GM19238 (cell line): ENCODE measurements around the gene ANKRD55.
"Not testable (repeated sequence)": the region's sequence is repeated elsewhere in the genome, so short reads cannot be mapped to it uniquely, and the experiment has no call there.

Experiments used
- DNase-seq: peaks from one replicate; pipeline ENCODE4 v3.0.0; 2011; ENCODE audit warnings: low spot score; ENCODE audit not compliant: insufficient read length

Gene ANKRD55

DNA sequence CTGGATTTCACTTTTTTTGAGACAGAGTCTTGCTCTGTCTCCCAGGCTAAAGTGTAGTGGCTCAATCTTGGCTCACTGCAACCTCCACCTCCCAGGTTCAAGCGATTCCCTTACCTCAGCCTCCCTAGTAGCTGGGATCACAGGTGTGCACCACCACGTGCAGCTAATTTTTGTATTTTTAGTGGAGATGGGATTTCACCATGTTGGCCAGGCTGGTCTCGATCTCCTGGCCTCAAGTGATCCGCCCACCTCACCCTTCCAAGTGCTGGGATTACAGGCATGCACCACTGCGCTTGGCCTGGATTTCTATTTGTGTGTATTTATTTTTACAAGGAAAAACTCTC is 154.0 kb downstream of the ANKRD55 start:
- not testable (repeated sequence) for DNase-seq

DNA sequence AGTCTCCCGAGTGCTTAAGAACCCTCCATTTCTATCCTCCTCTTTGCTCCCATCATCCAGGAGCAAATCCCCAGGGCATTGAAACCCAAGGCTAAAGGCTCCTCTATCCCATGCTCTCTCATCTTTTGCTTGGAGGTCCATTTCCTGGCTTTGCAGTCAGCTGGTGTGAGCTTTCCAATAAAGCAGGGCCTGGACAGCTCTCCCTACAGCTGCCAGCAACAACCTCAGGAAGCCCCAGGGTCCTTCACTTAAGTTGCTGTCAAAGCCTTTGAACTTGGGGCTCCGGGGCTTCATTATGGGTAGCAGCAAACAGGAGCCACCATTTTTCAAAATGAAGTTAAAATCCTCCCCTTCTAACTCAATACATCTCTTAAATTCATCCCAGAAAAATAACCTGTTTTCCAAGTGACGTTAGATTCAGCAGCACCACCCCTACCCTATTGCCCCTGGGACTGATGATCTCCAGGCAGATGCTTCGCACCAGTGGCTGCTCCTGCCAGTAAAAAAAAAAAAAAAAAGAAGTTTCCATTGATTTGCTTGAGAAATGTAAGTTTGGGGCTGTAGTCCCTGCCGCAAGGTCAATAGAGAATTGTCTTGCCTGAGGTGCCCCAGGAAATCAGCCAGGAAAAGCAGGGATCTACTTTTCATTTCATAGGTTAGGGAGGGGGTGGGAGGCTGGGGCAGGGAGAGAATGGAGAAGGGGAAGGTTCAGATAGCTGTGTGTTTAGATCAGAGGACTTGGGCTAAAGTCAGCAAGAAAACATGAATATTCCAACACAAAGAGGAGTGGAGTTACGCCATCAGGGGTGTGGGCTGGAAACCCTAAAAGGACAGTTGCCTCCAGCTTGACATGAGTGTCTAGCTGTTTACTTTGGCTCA is 154.6 kb downstream of the ANKRD55 start:
- no peak for DNase-seq

DNA sequence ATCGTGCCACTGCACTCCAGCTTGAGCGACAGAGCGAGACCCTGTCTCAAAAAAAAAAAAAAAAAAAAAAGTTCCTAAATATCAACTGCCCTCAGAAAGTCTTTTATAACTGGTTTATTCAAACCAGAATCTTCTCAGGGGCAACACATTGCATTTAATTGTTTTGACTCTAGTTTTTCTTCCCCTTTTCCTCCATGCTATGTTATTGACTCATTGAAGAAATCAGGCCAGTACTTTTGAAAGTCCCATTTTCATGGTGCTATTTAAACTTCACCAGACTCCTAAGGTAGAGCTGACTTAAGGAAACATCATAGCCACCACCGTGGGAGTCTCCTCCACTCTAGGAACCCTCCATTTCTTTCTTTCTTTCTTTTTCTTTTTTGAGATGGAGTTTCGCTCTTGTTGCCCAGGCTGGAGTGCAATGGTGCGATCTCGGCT is 155.3 kb downstream of the ANKRD55 start:
- no peak for DNase-seq

DNA sequence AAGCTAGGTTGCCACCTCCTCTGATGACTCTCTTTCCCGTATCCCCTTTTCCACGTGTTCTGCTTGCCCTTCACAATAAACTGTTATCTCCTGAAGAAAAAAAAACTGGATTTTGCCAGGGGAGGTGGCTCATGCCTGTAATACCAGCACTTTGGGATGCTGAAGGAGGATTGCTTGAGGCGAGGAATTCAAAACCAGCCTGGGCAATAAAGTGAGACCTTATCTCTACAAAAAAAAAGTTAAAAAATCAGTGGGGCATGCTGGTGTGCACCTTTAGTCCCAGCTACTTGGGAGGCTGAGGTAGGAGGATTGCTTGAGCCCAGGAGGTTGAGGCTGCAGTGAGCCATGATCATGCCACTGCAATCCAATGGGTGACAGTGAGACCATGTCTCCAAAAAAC is 156.6 kb downstream of the ANKRD55 start:
- no peak for DNase-seq

DNA sequence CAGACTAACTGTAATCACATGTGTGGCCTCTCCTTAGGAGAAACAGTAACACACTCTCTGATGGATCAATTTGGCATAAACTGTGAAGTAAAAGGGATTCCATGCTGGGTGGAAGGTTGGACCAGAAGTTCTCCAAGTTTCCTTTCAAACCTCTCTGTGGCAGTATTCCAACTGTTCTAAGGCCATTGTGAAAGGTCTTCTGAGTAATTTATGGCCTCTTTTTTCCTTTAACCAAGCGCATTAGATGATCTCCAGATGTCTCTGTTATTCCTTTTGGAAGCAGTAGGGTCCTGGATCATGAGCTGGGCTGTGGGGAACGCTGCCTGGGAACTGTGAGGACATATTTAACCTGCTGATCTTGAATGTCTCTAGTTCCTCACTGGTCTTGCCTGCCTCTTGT is 157.8 kb downstream of the ANKRD55 start:
- no peak for DNase-seq

DNA sequence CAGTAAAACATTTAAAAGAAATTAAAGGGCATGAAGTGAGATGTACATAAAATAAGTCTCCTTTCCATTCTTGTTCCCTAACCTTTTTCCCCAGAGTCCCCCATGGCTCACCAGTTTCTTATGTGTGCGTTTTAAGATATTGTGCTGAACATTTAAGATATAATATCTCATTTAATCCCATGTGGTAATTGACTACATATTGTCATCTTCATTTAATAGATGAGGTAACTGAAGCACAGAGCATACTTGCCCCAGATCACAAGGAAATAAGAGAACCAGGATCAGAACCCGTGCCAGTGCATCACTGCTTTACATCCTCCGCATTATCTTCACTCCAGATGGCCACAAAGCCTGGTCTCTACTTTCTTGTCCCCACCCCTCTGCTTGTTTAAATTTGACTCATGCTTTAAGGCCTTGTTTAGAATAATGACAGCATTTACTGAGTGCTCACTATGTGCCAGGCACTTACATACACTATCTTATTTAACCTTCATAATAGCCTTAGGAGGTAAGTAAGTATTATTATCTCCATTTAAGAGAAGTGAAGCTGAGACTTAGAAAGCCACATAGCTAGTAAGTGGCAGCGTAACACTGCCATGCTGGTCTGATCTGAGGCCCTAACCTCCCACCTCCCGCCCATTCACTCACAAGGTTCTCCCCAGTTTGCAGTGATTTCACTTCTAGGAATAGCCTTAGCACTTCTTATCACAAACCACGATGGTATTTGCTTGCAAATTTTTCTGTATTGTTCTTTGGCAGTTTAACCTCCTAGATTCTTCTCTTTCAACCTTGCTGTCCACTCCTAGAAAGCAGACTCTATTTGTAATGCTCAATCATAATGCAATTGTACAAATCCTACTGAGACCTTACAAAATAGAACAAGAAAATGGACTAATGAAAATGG is 160.0 kb downstream of the ANKRD55 start:
- DNase-seq = no peak

DNA sequence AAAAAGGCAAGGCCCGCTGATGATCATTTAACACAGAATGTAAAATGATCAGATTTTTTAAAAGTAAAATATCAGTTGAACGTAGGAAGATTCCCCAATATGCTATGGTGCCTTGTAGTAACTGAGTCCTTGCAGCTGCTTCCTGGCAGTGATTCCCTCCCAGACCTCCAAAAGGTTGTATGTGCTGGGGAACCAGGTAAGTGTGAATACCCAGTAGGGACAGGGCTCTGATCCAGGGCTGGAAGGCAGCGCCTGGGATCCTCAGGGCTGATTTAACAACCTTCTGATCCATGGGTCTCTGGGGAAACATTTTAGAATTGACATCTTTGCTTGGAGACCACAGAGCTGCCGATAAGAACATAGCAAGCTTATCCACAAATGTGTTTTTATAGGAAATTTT is 161.7 kb downstream of the ANKRD55 start:
- no peak for DNase-seq

DNA sequence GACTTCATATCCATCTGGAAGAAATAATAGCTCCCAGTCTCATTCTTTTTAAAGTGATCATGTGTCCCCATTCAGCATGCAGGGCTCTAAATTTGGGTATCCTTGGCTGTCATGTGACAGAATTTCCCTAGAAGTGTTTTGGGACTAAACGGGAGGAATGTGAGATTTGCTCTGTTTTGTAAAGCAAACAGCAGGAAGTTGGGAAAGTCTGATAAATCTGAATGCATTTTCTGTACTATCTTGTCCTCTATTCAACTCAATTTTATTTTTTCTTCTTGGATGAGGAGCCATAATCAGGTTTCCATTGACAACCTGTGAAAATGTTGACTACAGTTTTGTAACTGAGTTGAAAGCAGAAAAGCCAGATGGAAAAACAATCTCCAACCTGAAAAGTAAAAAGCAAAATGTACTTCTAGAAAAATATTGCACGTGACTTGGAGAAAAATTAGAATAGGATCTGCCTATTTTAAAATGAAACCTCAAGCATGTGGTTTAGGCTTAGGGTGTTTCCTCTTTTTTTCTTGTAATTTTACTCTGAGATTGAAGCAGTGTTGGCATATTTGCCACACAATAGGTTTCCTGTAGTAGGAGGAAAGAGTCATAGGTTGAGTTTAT is 162.2 kb downstream of the ANKRD55 start:
- no peak for DNase-seq

DNA sequence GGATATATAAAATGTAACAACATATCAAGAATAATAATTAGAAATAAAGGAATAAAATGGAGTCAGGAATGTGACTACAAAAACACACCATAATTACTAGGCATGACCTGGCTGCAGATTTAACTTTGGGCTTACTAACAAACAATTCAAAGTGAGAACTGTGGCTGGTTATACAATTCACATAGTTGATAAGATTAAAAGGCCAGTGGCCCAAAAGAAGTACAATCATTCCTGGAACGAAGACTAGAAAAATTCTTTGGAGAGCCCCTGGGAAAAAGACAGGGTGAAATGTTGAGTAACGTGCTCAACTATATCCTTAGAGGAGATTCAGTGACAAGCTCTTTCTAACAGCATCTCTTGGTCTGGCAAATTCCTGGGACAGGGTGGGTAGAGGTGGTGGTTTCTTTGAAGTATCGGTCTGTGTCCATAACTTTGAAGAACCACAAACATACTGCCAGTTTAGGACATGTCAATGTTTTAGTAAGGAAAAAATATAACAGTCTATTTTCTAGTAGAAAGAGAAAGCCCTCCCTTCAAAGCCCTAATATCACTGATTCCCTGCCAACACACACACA is 163.4 kb downstream of the ANKRD55 start:
- no peak for DNase-seq

DNA sequence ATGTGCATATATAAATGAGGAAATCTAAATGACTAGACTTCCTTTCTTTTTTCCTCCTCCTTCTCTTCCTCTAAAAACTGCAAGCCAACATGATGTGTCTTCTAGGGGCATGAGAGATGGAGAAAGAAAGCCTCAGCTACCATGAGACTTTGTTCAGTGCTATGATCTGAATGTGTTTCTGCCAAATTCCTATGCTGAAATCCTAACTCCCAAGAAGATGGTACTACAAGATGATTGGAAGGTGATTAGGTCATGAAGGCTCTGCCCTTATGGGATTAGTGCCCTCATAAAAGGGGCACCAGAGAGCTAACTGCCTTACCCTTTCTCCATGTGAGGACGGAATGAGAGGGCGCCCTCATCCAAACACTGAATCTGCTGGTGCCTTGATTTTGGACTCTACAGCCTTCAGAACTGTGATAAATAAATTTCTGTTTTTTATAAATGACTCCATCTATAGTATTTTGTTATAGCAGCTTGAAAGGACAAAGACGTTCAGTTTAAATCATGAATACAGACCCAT is 166.1 kb downstream of the ANKRD55 start:
- no peak for DNase-seq

DNA sequence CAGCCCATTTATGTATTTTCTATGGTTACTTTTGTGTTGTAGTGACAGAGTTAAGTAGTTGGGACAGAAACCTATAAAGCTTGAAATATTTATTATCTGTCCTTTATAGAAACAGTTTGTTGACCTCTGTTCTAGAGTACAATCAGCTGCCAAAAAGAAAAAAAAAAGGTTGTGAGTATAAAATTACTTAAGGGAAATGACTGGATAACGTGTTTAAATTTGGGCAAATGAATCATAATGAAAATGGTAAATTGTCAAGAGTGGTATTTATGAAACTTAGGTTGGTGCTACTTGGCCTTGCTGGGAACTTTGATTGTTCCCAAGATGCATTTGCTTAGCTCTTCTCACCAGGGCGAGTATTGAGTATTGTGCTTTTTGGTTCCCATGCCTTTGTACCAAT is 168.1 kb downstream of the ANKRD55 start:
- DNase-seq = no peak

DNA sequence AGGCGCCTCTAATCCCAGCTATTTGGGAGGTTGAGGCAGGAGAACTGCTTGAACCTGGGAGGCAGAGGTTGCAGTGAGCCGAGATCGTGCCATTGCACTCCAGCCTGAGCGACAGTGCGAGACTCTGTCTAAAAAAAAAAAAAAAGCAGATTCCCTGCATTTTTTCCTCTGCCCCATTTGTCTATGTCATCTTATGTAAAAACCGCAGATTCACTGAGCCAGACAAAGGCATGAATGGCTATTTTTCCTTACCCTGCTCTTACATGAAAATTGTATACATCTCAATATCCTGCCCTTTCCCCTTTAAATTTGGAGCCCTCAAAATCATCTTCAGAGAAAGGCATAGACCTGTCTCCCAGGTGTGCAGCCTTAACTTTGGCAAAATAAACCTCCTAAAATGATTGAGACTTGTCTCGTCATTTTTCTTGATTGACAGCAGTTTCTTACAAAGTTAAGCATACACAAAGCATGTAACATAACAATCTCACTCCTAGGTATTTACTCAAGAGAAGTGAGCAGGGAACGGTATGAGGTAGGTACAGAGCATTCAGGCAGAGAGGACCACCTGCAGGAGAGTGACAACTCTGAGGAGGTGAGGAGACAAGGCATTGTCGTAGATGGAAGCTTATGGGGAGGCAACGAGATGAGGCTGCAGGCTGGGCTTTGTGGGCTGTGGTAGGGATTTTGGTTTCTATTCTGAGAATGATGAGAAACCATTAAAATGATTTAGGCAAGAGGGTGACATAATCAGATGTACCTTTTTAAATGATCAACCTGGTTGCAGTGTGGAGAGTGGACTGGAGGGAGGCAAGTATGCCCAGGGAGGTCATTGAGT is 172.6 kb downstream of the ANKRD55 start:
- no peak for DNase-seq

DNA sequence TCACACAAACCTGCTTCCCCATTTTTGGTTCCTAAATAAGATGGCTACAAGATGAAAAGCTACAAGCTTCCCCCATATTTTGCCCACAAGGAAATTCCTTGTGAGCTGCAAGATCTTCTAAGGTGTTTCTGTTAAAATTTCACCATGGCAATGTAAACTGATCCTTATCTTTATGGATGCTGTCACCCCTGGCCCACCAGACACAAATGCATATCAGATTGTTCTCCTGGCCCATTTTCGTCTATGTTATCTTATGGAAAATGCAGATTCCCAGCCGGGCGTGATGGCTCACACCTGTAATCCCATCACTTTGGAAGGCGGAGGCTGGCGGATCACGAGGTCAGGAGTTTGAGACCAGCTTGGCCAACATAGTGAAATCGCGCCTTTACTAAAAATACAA is 173.3 kb downstream of the ANKRD55 start:
- DNase-seq = no peak

DNA sequence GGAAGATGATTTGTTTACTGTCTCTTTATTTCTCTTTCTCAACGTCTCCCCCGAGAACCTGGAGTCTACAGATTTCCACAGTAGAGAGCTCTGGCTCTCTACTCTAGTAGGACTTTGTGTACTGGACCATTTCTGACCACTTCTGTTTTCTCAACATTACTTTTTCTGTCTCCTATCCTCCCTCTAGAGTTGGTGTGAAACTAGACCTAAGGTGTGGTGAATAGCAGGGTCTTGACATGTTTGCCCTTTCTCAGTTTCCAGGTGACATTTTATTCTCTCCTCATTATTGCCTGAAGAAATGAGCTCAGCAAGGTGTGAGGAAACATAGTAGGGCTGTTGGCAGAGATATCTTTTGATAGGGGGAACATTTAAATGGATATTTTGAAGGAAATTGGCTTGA is 176.3 kb downstream of the ANKRD55 start:
- no peak for DNase-seq

DNA sequence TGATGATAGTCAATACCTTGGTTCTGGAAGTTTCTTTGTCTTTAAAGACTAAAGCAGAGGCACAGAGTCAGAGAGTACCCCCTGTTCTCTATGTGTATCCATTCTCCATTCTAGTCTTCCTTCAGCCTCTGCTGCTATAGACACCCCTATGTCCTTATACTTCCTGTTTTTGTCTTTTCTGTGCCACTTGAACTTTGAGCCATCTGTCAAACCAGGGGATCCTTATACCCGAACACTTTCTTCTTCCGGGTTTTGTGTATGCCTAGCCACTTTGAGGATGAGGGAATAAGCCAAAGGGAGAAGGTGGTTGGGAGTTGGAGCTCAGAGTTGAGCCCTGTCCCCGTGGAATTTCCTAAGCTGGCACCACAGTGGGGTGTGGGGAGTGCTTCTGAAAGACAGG is 177.3 kb downstream of the ANKRD55 start:
- no peak for DNase-seq

DNA sequence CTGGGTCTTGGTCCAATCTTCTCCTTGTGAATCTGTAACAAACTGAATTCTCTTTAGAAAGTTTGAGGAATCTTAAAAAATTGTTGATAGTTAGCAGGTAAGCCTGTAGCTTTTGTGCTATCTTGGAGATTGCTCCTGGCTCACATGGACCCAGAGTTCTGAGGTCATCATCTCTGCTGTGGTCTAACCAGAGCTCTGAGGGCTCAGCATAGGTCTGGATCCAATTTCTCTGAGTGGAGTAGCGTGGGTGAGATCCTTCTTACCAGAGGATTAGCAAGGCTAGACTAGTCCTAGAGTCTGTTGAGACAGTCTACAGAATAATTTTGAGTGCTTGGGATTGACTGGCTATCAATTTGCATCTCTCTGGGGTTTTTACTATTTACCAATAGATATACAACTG is 177.8 kb downstream of the ANKRD55 start:
- DNase-seq = no peak

DNA sequence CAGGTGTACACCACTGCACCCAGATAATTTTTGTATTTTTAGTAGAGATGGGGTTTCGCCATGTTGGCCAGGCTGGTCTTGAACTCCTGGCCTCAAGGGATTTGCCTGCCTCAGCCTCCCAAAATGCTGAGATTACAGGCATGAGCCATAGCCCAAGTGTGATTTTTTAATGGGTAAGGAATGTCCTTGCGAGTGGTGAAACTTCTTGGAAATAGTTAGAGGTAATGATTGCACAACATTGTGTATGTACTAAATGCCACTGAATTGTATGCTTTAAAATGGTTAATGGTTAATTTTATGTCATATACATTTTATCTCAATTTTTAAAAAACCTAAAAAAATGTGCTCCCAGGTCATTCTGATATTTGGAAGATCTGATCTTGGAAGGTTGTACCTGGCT is 178.5 kb downstream of the ANKRD55 start:
- DNase-seq = no peak

DNA sequence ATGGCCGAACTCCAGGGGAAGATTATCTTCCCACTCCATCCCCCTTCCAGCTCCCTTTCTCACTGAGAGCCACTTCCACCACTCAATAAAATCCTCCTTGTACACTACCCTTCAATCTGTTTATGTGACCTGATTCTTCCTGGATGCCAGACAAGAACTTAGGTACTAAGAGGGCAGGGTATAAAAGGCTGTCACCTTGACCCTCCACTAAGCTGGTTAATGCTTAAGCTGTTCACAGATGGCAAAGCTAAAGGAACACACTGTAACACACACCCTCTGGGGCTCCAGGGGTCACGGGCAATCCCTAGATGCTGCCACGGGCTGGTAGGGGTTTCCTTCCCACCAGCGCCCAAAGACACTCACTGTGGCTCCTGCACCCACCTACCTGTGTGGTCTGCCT is 179.8 kb downstream of the ANKRD55 start:
- DNase-seq = no peak

DNA sequence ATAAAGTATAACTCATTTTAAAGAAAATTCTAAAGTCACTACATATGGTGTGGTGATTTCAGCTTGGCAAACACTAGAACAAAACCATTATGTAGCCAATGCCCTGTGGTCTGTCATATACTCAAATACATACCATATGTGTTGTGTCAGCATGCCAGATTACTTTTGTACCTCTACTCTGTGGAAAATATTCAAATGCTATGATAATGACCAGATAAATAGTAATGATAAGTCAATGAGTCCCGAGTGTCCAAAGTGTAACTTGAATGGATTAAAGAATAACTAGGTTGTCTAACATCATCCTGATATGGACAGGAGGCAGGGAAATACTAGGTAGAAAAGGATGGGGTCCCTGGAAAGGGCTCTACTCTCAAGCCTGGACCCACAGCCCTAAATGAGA is 180.4 kb downstream of the ANKRD55 start:
- no peak for DNase-seq

DNA sequence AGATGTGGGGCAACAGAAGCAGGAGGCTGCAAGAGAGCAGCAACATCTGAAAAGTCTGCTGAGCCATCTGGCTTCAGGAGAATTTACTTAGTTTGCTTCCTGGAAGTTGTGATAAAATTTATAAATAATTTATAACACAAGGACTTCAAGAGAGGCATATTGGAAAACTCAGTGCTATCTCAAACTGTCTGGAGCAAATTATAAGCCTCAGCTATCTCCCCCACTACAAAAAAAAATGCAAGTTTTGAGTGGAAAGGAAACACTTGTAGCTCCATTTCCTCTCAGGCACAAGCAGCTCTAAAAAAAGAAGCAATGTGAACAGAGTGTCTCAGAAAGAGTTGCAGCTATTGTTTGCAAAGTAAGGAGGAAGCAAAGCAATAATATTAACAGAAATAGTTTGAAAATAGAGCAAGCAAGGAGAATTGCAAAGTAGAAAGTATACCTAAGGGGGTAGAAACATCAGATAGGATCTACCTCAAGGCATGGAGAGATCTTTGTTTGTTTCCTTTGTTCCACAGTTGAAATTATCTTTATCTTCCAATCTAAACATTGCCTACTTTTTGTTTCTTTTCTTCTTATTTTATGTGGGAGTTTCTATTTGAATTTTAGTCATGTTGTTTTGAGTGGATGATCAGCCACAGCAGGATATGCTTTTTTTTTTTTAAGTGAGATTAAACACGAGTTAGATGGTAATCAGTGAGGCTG is 182.4 kb downstream of the ANKRD55 start:
- no peak for DNase-seq
